Natural killer cell (primary cell): ENCODE measurements around the gene CEACAM7. TPM values are rescaled to one million over a fixed set of nuclear protein-coding genes. Genes with fewer than 3 reads are reported as not detected.
A peak's percentile ranks its signal among the peaks of the same experiment; 100 is the strongest.

Experiments
- ATAC-seq, 3 donors: fragments of 150-1000 bp in 2 of 3; fragments of 200-7000 bp in 1 of 3; cut with Tn5 transposase; 1 replicate in 1 of 3; 2 replicates in 2 of 3; pipeline ENCODE4 v1.10.0; 2021; ENCODE audit warnings: mild to moderate bottlenecking in 2 of 3, moderate library complexity in 2 of 3
- DNase-seq, 2 donors: peaks; one replicate each; pipeline versions ENCODE4 v3.0.0 to v3.0.0-alpha.2; 2013 to 2021; ENCODE audit warnings: mixed read lengths in 1 of 2
- H3K27ac ChIP-seq: one replicate; pipeline ENCODE4 v1.5.1; 2013; ENCODE audit warnings: mild to moderate bottlenecking, low read length
- H3K27me3 ChIP-seq: one replicate; pipeline ENCODE4 v1.6.1; 2013; ENCODE audit warnings: low read length; ENCODE audit not compliant: control insufficient read depth, insufficient read depth
- H3K36me3 ChIP-seq: one replicate; pipeline ENCODE4 v1.6.1; 2013; ENCODE audit warnings: low read length; ENCODE audit not compliant: control insufficient read depth, insufficient read depth
- H3K4me1 ChIP-seq: one replicate; pipeline ENCODE4 v1.6.1; 2013; ENCODE audit warnings: low read length; ENCODE audit not compliant: control insufficient read depth, insufficient read depth
- H3K4me3 ChIP-seq: one replicate; pipeline ENCODE4 v1.5.1; 2013; ENCODE audit warnings: low read length
- H3K9me3 ChIP-seq: one replicate; pipeline ENCODE4 v1.6.1; 2013; ENCODE audit warnings: low read length; ENCODE audit not compliant: control insufficient read depth, insufficient read depth
- H3K27ac Mint-ChIP-seq, 2 donors: one replicate each; pipeline ENCODE4 v1.8.0; 2022; ENCODE audit warnings: mild to moderate bottlenecking in 2 of 2, mixed read lengths in 2 of 2, moderate library complexity in 1 of 2
- H3K27me3 Mint-ChIP-seq, 2 donors: one replicate each; pipeline ENCODE4 v1.8.0; 2022; ENCODE audit warnings: low read depth in 2 of 2, mixed read lengths in 2 of 2
- H3K36me3 Mint-ChIP-seq: one replicate; pipeline ENCODE4 v1.8.0; 2022; ENCODE audit warnings: mixed read lengths
- H3K4me1 Mint-ChIP-seq, 2 donors: one replicate each; pipeline ENCODE4 v1.8.0; 2022; ENCODE audit warnings: mixed read lengths in 2 of 2
- H3K4me3 Mint-ChIP-seq: one replicate; pipeline ENCODE4 v1.8.0; 2022; ENCODE audit warnings: mild to moderate bottlenecking, moderate library complexity, mixed read lengths
- H3K9me3 Mint-ChIP-seq, 2 donors: one replicate each; pipeline ENCODE4 v1.8.0; 2022; ENCODE audit warnings: mixed read lengths in 2 of 2
- WGBS: methylation state at CpG from one replicate; pipeline ENCODE4 v1.1.7; 2013; ENCODE audit warnings: missing lambda C conversion rate; ENCODE audit not compliant: insufficient coverage; 5-methylcytosine and 5-hydroxymethylcytosine counted together
- intact Hi-C: fragments of 100-400 bp; cut with micrococcal nuclease; formaldehyde crosslinking; loops from one replicate; pipeline ENCODE4 v1.14.2; 2022
- total RNA-seq, 4 donors: library from RNA; stranded (reverse); fragments of 120-200 nt in 1 of 4; gene quantifications; one replicate each; pipeline versions ENCODE4 v1.2.3 to v1.2.4, GENCODE V29; 2013 to 2022
- TF ChIP-seq, protein P1 (sequence below): fragments of 200-600 bp; IDR thresholded peaks from one replicate; pipeline ENCODE4 v1.8.0; 2022; ENCODE audit warnings: antibody characterized with exemption

Gene CEACAM7
- total RNA-seq, 3 donors from 2014 or later (not counting 1 experiment from before 2014, with no cell fraction given), result not detected

DNA sequence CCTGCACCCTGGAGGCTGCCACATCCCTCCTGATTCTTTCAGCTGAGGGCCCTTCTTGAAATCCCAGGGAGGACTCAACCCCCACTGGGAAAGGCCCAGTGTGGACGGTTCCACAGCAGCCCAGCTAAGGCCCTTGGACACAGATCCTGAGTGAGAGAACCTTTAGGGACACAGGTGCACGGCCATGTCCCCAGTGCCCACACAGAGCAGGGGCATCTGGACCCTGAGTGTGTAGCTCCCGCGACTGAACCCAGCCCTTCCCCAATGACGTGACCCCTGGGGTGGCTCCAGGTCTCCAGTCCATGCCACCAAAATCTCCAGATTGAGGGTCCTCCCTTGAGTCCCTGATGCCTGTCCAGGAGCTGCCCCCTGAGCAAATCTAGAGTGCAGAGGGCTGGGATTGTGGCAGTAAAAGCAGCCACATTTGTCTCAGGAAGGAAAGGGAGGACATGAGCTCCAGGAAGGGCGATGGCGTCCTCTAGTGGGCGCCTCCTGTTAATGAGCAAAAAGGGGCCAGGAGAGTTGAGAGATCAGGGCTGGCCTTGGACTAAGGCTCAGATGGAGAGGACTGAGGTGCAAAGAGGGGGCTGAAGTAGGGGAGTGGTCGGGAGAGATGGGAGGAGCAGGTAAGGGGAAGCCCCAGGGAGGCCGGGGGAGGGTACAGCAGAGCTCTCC is 13.5 kb upstream of the CEACAM7 start:
- intact Hi-C loops, result no loop called here
- DNase-seq (peak; percentile 13 to 18), ATAC-seq (no peak)
- H3K9me3 Mint-ChIP-seq, result no peaks in the 10 kb centered on the region
- Histone ChIP-seq H3K4me3 (no peak overlapping the region), H3K36me3 (no peaks in the 10 kb centered on the region), H3K27ac (no peak overlapping the region), H3K4me1 (no peaks in the 10 kb centered on the region), H3K27me3 (peaks cover 4% of the 10 kb centered on the region), H3K9me3 (no peaks in the 10 kb centered on the region)
- H3K27me3 Mint-ChIP-seq, result peaks cover 12 to 23% of the 10 kb centered on the region in 2 donors
- H3K4me3 Mint-ChIP-seq, result no peak overlapping the region
- no peak overlapping the region for H3K27ac Mint-ChIP-seq
- no peaks in the 10 kb centered on the region for H3K36me3 Mint-ChIP-seq
- no peaks in the 10 kb centered on the region for H3K4me1 Mint-ChIP-seq
- 59% methylated on average over 10 of the region's 10 CpGs for WGBS
- TF ChIP-seq, protein P1, sequence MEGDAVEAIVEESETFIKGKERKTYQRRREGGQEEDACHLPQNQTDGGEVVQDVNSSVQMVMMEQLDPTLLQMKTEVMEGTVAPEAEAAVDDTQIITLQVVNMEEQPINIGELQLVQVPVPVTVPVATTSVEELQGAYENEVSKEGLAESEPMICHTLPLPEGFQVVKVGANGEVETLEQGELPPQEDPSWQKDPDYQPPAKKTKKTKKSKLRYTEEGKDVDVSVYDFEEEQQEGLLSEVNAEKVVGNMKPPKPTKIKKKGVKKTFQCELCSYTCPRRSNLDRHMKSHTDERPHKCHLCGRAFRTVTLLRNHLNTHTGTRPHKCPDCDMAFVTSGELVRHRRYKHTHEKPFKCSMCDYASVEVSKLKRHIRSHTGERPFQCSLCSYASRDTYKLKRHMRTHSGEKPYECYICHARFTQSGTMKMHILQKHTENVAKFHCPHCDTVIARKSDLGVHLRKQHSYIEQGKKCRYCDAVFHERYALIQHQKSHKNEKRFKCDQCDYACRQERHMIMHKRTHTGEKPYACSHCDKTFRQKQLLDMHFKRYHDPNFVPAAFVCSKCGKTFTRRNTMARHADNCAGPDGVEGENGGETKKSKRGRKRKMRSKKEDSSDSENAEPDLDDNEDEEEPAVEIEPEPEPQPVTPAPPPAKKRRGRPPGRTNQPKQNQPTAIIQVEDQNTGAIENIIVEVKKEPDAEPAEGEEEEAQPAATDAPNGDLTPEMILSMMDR, result no peak

DNA sequence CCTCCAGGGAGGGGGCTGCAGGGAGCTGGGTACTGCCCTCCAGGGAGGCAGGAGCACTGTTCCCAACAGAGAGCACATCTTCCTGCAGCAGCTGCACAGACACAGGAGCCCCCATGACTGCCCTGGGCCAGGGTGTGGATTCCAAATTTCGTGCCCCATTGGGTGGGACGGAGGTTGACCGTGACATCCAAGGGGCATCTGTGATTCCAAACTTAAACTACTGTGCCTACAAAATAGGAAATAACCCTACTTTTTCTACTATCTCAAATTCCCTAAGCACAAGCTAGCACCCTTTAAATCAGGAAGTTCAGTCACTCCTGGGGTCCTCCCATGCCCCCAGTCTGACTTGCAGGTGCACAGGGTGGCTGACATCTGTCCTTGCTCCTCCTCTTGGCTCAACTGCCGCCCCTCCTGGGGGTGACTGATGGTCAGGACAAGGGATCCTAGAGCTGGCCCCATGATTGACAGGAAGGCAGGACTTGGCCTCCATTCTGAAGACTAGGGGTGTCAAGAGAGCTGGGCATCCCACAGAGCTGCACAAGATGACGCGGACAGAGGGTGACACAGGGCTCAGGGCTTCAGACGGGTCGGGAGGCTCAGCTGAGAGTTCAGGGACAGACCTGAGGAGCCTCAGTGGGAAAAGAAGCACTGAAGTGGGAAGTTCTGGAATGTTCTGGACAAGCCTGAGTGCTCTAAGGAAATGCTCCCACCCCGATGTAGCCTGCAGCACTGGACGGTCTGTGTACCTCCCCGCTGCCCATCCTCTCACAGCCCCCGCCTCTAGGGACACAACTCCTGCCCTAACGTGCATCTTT is 12.5 kb upstream of the CEACAM7 start:
- WGBS, result 78% methylated on average over 13 of the region's 13 CpGs
- ATAC-seq (no peak), DNase-seq (peak in 1 of 2 donors; percentile 12)
- Mint-ChIP-seq H3K27ac (no peak overlapping the region), H3K4me3 (no peak overlapping the region), H3K36me3 (no peaks in the 10 kb centered on the region), H3K9me3 (no peaks in the 10 kb centered on the region), H3K4me1 (no peaks in the 10 kb centered on the region), H3K27me3 (peaks cover 12 to 22% of the 10 kb centered on the region in 2 donors)
- H3K4me3 ChIP-seq, result no peak overlapping the region
- peaks cover 4% of the 10 kb centered on the region for H3K27me3 ChIP-seq
- no peaks in the 10 kb centered on the region for H3K9me3 ChIP-seq
- no peak overlapping the region for H3K27ac ChIP-seq
- H3K36me3 ChIP-seq, result no peaks in the 10 kb centered on the region
- TF ChIP-seq, protein P1, result no peak
- H3K4me1 ChIP-seq, result no peaks in the 10 kb centered on the region
- intact Hi-C loops, result no loop called here

DNA sequence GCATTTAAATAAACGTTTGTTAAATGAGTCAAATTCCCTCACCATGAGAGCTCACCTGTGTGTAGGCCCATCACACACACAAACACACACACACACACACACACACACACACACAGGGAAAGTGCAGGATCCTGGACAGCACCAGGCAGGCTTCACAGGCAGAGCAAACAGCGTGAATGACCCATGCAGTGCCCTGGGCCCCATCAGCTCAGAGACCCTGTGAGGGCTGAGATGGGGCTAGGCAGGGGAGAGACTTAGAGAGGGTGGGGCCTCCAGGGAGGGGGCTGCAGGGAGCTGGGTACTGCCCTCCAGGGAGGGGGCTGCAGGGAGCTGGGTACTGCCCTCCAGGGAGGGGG is 11.9 kb upstream of the CEACAM7 start:
- Mint-ChIP-seq H3K9me3 (no peaks in the 10 kb centered on the region), H3K36me3 (no peaks in the 10 kb centered on the region), H3K27ac (no peak overlapping the region), H3K27me3 (peaks cover 12 to 18% of the 10 kb centered on the region in 2 donors), H3K4me1 (no peaks in the 10 kb centered on the region), H3K4me3 (no peak overlapping the region)
- no peaks in the 10 kb centered on the region for H3K9me3 ChIP-seq
- intact Hi-C loops, result no loop called here
- DNase-seq, result peak in 1 of 2 donors; percentile 8
- ATAC-seq, result no peak
- H3K27me3 ChIP-seq, result no peaks in the 10 kb centered on the region
- no peaks in the 10 kb centered on the region for H3K36me3 ChIP-seq
- H3K4me1 ChIP-seq, result no peaks in the 10 kb centered on the region
- H3K27ac ChIP-seq, result no peak overlapping the region
- TF ChIP-seq, protein P1, result no peak
- H3K4me3 ChIP-seq, result no peak overlapping the region
- WGBS, result 58% methylated on average over 2 of the region's 2 CpGs
